ENCODE data around the gene NT5C.

NT5C gene

DNA sequence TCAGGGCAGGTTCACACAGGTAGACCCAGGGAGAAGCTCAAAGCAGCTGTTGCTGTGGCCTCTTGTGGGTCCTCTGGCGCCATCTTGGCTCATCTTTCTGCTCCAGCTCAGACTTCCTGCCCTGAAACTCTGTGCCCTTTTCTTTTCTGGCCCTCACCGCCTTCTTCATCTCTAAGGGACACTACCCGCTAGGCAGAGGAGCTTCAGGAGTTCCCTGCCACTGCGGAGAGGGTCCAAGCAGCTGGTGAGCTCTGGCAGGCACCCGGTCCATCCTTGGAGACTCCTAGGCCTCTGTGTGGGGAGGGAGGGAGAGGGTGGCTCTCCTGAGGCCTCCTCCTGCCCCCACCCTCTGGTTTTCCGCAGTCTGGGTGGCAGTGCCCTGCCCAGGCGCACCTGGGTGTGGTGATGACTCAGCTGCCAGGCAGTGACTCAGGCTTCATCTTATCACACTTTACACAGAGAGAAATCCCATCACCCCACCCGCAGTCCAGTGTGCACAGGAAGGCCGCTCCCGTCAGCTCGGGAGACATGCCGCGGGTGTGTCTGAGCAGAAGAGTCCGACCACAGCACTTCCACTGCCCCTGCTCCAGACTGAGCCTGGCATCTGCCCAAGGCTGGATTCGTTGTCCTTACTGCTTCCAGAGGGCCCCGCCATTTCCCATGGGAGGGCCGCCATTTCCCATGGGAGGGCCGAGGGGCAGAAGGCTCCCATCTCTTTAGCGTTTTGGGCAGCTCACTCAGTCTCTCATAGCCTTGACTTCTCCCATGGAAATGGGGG, 7.3 kb downstream of the NT5C start:
- TF ChIP-seq, protein P1, sequence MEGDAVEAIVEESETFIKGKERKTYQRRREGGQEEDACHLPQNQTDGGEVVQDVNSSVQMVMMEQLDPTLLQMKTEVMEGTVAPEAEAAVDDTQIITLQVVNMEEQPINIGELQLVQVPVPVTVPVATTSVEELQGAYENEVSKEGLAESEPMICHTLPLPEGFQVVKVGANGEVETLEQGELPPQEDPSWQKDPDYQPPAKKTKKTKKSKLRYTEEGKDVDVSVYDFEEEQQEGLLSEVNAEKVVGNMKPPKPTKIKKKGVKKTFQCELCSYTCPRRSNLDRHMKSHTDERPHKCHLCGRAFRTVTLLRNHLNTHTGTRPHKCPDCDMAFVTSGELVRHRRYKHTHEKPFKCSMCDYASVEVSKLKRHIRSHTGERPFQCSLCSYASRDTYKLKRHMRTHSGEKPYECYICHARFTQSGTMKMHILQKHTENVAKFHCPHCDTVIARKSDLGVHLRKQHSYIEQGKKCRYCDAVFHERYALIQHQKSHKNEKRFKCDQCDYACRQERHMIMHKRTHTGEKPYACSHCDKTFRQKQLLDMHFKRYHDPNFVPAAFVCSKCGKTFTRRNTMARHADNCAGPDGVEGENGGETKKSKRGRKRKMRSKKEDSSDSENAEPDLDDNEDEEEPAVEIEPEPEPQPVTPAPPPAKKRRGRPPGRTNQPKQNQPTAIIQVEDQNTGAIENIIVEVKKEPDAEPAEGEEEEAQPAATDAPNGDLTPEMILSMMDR (conservative IDR thresholded peaks at IDR 0.05; ENCODE audit: low read length): no peak
- no peak for TF ChIP-seq EZH2phosphoT487 (IDR thresholded peaks at IDR 0.05; ENCODE audit: borderline replicate concordance)
- Histone ChIP-seq H3K4me1 (ENCODE audit: insufficient read depth, low read length, poor library complexity, severe bottlenecking) (peaks cover 11% of the 10 kb centered on the region), H4K20me1 (ENCODE audit: insufficient read depth, low read length, poor library complexity, severe bottlenecking) (no peaks in the 10 kb centered on the region), H3K79me2 (ENCODE audit: insufficient read depth, low read length) (no peaks in the 10 kb centered on the region), H3K9me3 (ENCODE audit: insufficient read depth, low read depth, low read length) (no peaks in the 10 kb centered on the region), H3K36me3 (ENCODE audit: insufficient read depth, low read length) (no peaks in the 10 kb centered on the region; the same call in 1 of the 2 replicates), H2AFZ (ENCODE audit: low read length) (no peak overlapping the region), H3K27me3 (ENCODE audit: insufficient read depth, low read length, poor library complexity, severe bottlenecking) (no peaks in the 10 kb centered on the region), H3K9me2 (replicated peaks; ENCODE audit: low read depth, low read length) (no peaks in the 10 kb centered on the region), H3F3A (ENCODE audit: low read depth) (no peaks in the 10 kb centered on the region), H3K9ac (ENCODE audit: low read depth, low read length, poor library complexity, severe bottlenecking) (no peak overlapping the region), H3K4me3 (ENCODE audit: low read length, poor library complexity, severe bottlenecking) (no peak overlapping the region), H3K4me2 (ENCODE audit: low read depth, low read length, poor library complexity, severe bottlenecking) (no peak overlapping the region)

DNA sequence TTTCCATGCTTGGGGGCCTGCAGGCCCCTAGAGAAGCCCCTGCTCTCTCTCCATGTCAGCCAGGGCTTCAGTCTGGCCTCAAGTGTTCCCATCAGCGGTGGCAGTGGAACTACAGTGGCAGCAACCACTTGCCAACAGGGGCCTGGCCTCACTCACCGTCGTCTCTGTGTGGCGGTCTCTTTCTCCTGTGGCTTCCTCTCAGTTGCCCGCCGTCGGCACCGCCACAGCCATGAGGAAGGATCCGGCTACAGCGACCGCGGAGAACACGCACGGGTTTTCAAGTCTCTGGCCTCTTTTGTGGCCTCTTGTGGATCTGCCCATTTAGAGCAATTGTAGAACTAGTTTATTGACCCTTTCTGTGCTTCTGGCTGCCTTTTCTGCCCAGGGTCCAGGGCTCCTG, 13.2 kb downstream of the NT5C start:
- Histone ChIP-seq H3K9me3 (ENCODE audit: insufficient read depth, low read depth, low read length) (no peaks in the 10 kb centered on the region), H4K20me1 (ENCODE audit: insufficient read depth, low read length, poor library complexity, severe bottlenecking) (no peaks in the 10 kb centered on the region), H2AFZ (ENCODE audit: low read length) (no peak overlapping the region), H3K79me2 (ENCODE audit: insufficient read depth, low read length) (peaks cover 14% of the 10 kb centered on the region), H3F3A (ENCODE audit: low read depth) (no peaks in the 10 kb centered on the region), H3K4me2 (ENCODE audit: low read depth, low read length, poor library complexity, severe bottlenecking) (no peak overlapping the region), H3K36me3 (ENCODE audit: insufficient read depth, low read length) (no peaks in the 10 kb centered on the region; the same call in 1 of the 2 replicates), H3K4me1 (ENCODE audit: insufficient read depth, low read length, poor library complexity, severe bottlenecking) (peaks cover 11% of the 10 kb centered on the region), H3K9ac (ENCODE audit: low read depth, low read length, poor library complexity, severe bottlenecking) (no peak overlapping the region), H3K27me3 (ENCODE audit: insufficient read depth, low read length, poor library complexity, severe bottlenecking) (no peaks in the 10 kb centered on the region), H3K4me3 (ENCODE audit: low read length, poor library complexity, severe bottlenecking) (no peak overlapping the region), H3K9me2 (replicated peaks; ENCODE audit: low read depth, low read length) (no peaks in the 10 kb centered on the region)
- TF ChIP-seq, protein P1 (conservative IDR thresholded peaks at IDR 0.05; ENCODE audit: low read length): no peak
- TF ChIP-seq EZH2phosphoT487 (IDR thresholded peaks at IDR 0.05; ENCODE audit: borderline replicate concordance): no peak

DNA sequence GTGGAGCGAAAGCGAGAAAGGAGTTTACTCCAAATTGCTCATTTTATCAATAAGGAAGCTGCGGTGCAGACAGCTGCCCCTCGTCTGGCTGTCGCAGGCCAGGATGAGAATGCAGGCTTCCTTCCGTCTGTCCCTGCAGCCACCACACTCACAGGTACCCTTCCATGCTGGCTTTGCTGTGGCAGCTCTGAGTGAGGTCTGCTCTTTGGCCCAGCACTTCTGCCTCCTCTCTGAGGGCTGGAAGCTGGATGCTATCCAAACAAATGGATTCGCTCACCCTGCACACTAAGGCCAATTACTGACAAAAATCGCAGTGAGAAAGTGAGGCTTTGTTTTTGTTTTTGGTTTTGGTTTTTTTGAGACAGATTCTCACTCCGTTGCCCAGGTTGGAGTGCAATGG, 14.8 kb downstream of the NT5C start:
- TF ChIP-seq, protein P1 (conservative IDR thresholded peaks at IDR 0.05; ENCODE audit: low read length): no peak
- TF ChIP-seq EZH2phosphoT487 (IDR thresholded peaks at IDR 0.05; ENCODE audit: borderline replicate concordance): no peak
- H3K79me2 ChIP-seq (ENCODE audit: insufficient read depth, low read length): peaks cover 17% of the 10 kb centered on the region

More for the DNA sequence above, 14.8 kb downstream of the NT5C start:
- no peaks in the 10 kb centered on the region for H3K27me3 ChIP-seq (ENCODE audit: insufficient read depth, low read length, poor library complexity, severe bottlenecking)
- H3K4me1 ChIP-seq (ENCODE audit: insufficient read depth, low read length, poor library complexity, severe bottlenecking): peaks cover 16% of the 10 kb centered on the region
- H3K4me3 ChIP-seq (ENCODE audit: low read length, poor library complexity, severe bottlenecking): no peak overlapping the region
- 0 out of 2 replicates have a peak, but pooled peaks cover 2% of the 10 kb centered on the region for H3F3A ChIP-seq (ENCODE audit: low read depth)
- H3K4me2 ChIP-seq (ENCODE audit: low read depth, low read length, poor library complexity, severe bottlenecking): no peak overlapping the region
- H3K36me3 ChIP-seq (ENCODE audit: insufficient read depth, low read length): no peaks in the 10 kb centered on the region; the same call in 1 of the 2 replicates
- no peak overlapping the region for H3K9ac ChIP-seq (ENCODE audit: low read depth, low read length, poor library complexity, severe bottlenecking)
- no peaks in the 10 kb centered on the region for H3K9me3 ChIP-seq (ENCODE audit: insufficient read depth, low read depth, low read length)
- H3K9me2 ChIP-seq (replicated peaks; ENCODE audit: low read depth, low read length): no peaks in the 10 kb centered on the region
- no peak overlapping the region for H2AFZ ChIP-seq (ENCODE audit: low read length)
- no peaks in the 10 kb centered on the region for H4K20me1 ChIP-seq (ENCODE audit: insufficient read depth, low read length, poor library complexity, severe bottlenecking)
